ENCODE measurements around the gene TSPAN14. TPM values are rescaled to one million over a fixed set of nuclear protein-coding genes. Genes with fewer than 3 reads are reported as not detected.

TSPAN14 gene
- total and polyA plus RNA-seq, 10 of the 15 experiments (the other 5 are each of a cell fraction or from before 2014, with no cell fraction given): 2.5 to 31.7 (median 17.9) TPM

DNA sequence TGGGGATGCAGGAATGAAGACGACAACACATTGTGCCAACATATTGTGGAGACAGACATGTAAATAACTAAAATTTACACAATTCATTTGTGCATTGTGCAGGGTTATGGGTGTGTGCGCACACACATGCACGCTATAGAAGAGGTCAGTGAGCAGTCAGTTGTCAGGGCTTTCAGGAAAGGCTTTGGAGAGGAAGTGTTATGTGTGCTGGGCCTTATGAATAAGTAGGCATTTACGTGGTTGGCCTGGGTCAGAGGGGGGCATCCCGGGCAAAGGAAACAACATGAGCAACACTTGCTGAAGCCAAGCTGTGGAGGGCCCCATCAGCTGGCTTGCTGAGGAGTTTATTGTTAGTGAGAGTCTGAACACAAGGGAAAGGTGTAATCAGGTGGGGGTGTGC is 41.6 kb upstream of the TSPAN14 start:
- no peak for FAIRE-seq
- no peaks in the 10 kb centered on the region for H3K36me3 ChIP-seq (ENCODE audit: control insufficient read depth in 2 of 2, insufficient read depth in 2 of 2, low read length in 1 of 2)
- 70% methylated on average over 5 of the region's 5 CpGs for WGBS (ENCODE audit: insufficient coverage, insufficient replicate concordance, low lambda C conversion rate, missing lambda C conversion rate)
- no peak for DNase-seq (ENCODE audit: low read depth, low spot score)
- peaks cover 0 to 2% of the 10 kb centered on the region in 2 experiments; a peak in 2 of 4 replicates for H3K27me3 ChIP-seq (replicated peaks in 1 of 2; ENCODE audit: control insufficient read depth in 2 of 2, insufficient read depth in 2 of 2, low read length in 1 of 2)
- no peaks in the 10 kb centered on the region; the same call in 1 of the 2 replicates for H3K4me1 ChIP-seq (ENCODE audit: control insufficient read depth, insufficient read depth, low read length)
- intact Hi-C loops (cut with micrococcal nuclease; ENCODE audit: unreplicated experiment) (no loop called here), in situ Hi-C loops (cut with MboI) (no loop called here)
- H3K79me2 ChIP-seq (ENCODE audit: control insufficient read depth, insufficient read depth, low read length): no peaks in the 10 kb centered on the region
- ChIA-PET RAD21 (ENCODE audit: unreplicated experiment) (no interaction called here), SMC1A (ENCODE audit: uncharacterized antibody, unreplicated experiment) (interaction anchor here (1.4 kb wide), 1 partner anchor 20 kb away, joined by 4 read pairs; no protein-coding TSS in a partner anchor), CTCF (no interaction called here), POLR2A (no interaction called here)
- no TSS peak for BruUV-seq (replicated peaks)
- H3K4me2 ChIP-seq (ENCODE audit: control insufficient read depth, insufficient read depth): no peak overlapping the region
- H3K9ac ChIP-seq (ENCODE audit: control insufficient read depth, insufficient read depth, low read length): no peak overlapping the region
- no peaks in the 10 kb centered on the region for H3K9me3 ChIP-seq (replicated peaks; ENCODE audit: control insufficient read depth, insufficient read depth, low read length)
- no peak overlapping the region for H3K4me3 ChIP-seq
- no peak for ATAC-seq
- no peaks in the 10 kb centered on the region for H4K20me1 ChIP-seq (ENCODE audit: control insufficient read depth, insufficient read depth)
- no peak overlapping the region for H2AFZ ChIP-seq (ENCODE audit: control insufficient read depth, low read depth, low read length)
- no peak overlapping the region for H3K27ac ChIP-seq (ENCODE audit: control insufficient read depth, insufficient read depth)
- TF ChIP-seq ZNF207 (IDR thresholded peaks at IDR 0.05; ENCODE audit: borderline replicate concordance) (no peak), TCF12 (IDR thresholded peaks at IDR 0.05; ENCODE audit: low read depth, low read length) (no peak), SMARCA5 (IDR thresholded peaks at IDR 0.05) (no peak), MXI1 (IDR thresholded peaks at IDR 0.05; ENCODE audit: low read depth, low read length) (no peak), RCOR1 (conservative IDR thresholded peaks at IDR 0.05; ENCODE audit: low read depth, low read length) (no peak), FOXM1 (IDR thresholded peaks at IDR 0.05; ENCODE audit: low read depth, low read length) (no peak), EZH2 (IDR thresholded peaks at IDR 0.05; ENCODE audit: borderline replicate concordance, control insufficient read depth, low read depth, low read length) (no peak), CREB1 (IDR thresholded peaks at IDR 0.05; ENCODE audit: low read depth) (no peak), KAT2A (conservative IDR thresholded peaks at IDR 0.05; ENCODE audit: control insufficient read depth, low read depth, low read length) (no peak), IRF3 (IDR thresholded peaks at IDR 0.05) (no peak), NFIC (IDR thresholded peaks at IDR 0.05; ENCODE audit: low read depth, low read length) (no peak), ZSCAN29 (IDR thresholded peaks at IDR 0.05) (no peak), POLR2AphosphoS2 (IDR thresholded peaks at IDR 0.05; ENCODE audit: low read depth, low read length) (no peak)
- TF ChIP-seq, protein P1, sequence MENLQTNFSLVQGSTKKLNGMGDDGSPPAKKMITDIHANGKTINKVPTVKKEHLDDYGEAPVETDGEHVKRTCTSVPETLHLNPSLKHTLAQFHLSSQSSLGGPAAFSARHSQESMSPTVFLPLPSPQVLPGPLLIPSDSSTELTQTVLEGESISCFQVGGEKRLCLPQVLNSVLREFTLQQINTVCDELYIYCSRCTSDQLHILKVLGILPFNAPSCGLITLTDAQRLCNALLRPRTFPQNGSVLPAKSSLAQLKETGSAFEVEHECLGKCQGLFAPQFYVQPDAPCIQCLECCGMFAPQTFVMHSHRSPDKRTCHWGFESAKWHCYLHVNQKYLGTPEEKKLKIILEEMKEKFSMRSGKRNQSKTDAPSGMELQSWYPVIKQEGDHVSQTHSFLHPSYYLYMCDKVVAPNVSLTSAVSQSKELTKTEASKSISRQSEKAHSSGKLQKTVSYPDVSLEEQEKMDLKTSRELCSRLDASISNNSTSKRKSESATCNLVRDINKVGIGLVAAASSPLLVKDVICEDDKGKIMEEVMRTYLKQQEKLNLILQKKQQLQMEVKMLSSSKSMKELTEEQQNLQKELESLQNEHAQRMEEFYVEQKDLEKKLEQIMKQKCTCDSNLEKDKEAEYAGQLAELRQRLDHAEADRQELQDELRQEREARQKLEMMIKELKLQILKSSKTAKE (IDR thresholded peaks at IDR 0.05; ENCODE audit: low read depth, poor library complexity, severe bottlenecking): no peak
- TF ChIP-seq, protein P2, sequence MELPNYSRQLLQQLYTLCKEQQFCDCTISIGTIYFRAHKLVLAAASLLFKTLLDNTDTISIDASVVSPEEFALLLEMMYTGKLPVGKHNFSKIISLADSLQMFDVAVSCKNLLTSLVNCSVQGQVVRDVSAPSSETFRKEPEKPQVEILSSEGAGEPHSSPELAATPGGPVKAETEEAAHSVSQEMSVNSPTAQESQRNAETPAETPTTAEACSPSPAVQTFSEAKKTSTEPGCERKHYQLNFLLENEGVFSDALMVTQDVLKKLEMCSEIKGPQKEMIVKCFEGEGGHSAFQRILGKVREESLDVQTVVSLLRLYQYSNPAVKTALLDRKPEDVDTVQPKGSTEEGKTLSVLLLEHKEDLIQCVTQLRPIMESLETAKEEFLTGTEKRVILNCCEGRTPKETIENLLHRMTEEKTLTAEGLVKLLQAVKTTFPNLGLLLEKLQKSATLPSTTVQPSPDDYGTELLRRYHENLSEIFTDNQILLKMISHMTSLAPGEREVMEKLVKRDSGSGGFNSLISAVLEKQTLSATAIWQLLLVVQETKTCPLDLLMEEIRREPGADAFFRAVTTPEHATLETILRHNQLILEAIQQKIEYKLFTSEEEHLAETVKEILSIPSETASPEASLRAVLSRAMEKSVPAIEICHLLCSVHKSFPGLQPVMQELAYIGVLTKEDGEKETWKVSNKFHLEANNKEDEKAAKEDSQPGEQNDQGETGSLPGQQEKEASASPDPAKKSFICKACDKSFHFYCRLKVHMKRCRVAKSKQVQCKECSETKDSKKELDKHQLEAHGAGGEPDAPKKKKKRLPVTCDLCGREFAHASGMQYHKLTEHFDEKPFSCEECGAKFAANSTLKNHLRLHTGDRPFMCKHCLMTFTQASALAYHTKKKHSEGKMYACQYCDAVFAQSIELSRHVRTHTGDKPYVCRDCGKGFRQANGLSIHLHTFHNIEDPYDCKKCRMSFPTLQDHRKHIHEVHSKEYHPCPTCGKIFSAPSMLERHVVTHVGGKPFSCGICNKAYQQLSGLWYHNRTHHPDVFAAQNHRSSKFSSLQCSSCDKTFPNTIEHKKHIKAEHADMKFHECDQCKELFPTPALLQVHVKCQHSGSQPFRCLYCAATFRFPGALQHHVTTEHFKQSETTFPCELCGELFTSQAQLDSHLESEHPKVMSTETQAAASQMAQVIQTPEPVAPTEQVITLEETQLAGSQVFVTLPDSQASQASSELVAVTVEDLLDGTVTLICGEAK (IDR thresholded peaks at IDR 0.05; ENCODE audit: borderline replicate concordance): no peak
- TF ChIP-seq, protein P3, sequence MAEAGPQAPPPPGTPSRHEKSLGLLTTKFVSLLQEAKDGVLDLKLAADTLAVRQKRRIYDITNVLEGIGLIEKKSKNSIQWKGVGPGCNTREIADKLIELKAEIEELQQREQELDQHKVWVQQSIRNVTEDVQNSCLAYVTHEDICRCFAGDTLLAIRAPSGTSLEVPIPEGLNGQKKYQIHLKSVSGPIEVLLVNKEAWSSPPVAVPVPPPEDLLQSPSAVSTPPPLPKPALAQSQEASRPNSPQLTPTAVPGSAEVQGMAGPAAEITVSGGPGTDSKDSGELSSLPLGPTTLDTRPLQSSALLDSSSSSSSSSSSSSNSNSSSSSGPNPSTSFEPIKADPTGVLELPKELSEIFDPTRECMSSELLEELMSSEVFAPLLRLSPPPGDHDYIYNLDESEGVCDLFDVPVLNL (IDR thresholded peaks at IDR 0.05; ENCODE audit: low read depth, low read length): no peak
